ENCODE measurements around the gene IGFBP4.
A peak's percentile ranks its signal among the peaks of the same experiment; 100 is the strongest.

IGFBP4 gene

GRCh38 chr17:40432864-40433528, 10.3 kb upstream of the IGFBP4 start:
- DNase-seq = no peak

GRCh38 chr17:40433551-40434415, 9.5 kb upstream of the IGFBP4 start:
- DNase-seq = no peak

- no peak for DNase-seq
Observed at GRCh38 chr17:40436636-40437035, 6.6 kb upstream of the IGFBP4 start.

- DNase-seq = no peak
Observed at GRCh38 chr17:40437095-40437732, 6.0 kb upstream of the IGFBP4 start.

GRCh38 chr17:40440166-40440565, 3.1 kb upstream of the IGFBP4 start:
- no peak for DNase-seq

- no peak for DNase-seq
Observed at GRCh38 chr17:40442392-40443195, 656 bp upstream of the IGFBP4 start.

- DNase-seq = no peak
Observed at GRCh38 chr17:40443988-40444899, 994 bp downstream of the IGFBP4 start.

- DNase-seq = no peak
Observed at GRCh38 chr17:40445751-40446468, 2.7 kb downstream of the IGFBP4 start.

- no peak for DNase-seq
Observed at GRCh38 chr17:40447148-40447644, 3.9 kb downstream of the IGFBP4 start.

- no peak for DNase-seq
Observed at GRCh38 chr17:40447806-40448205, 4.6 kb downstream of the IGFBP4 start.

- DNase-seq = no peak
Observed at GRCh38 chr17:40448213-40448638, 5.0 kb downstream of the IGFBP4 start.

- no peak for DNase-seq
Observed at GRCh38 chr17:40448639-40449261, 5.5 kb downstream of the IGFBP4 start.

- peak; percentile 53 for DNase-seq
Observed at GRCh38 chr17:40450175-40450574, 6.9 kb downstream of the IGFBP4 start.

- DNase-seq = no peak
Observed at GRCh38 chr17:40451420-40451819, 8.2 kb downstream of the IGFBP4 start.

GRCh38 chr17:40452216-40452787, 9.1 kb downstream of the IGFBP4 start:
- DNase-seq = no peak

GRCh38 chr17:40452921-40453378, 9.7 kb downstream of the IGFBP4 start:
- DNase-seq = no peak

GRCh38 chr17:40453881-40454612, 10.8 kb downstream of the IGFBP4 start:
- DNase-seq = no peak

GRCh38 chr17:40454613-40454995, 11.4 kb downstream of the IGFBP4 start:
- no peak for DNase-seq

GRCh38 chr17:40456396-40456951, 13.2 kb downstream of the IGFBP4 start:
- DNase-seq = no peak
